ENCODE data around the gene COMMD8. TPM values are rescaled to one million over a fixed set of nuclear protein-coding genes. Genes with fewer than 3 reads are reported as not detected.
A peak's percentile ranks its signal among the peaks of the same experiment; 100 is the strongest.
"Not testable (repeated sequence)": the region's sequence is repeated elsewhere in the genome, so short reads cannot be mapped to it uniquely, and the experiment has no call there.

Gene COMMD8
- total and polyA plus RNA-seq, 11 donors = 4.6 to 27.9 (median 18.4) TPM

- H3K4me1 ChIP-seq = peaks cover 0 to 40% (median 19%) of the 10 kb centered on the region in 12 donors
Measured at GRCh38 chr4:47494124-47494430, 30.6 kb upstream of the COMMD8 start.

GRCh38 chr4:47493238-47494123 lies 30.0 kb upstream of the COMMD8 start:
- TF ChIP-seq POLR2A (IDR thresholded peaks at IDR 0.05) = no peak
- TF ChIP-seq CTCF (IDR thresholded peaks at IDR 0.05) = no peak
- intact Hi-C loops (cut with DNase I) = loop anchor here in 3 of 10 donors (2.0 to 5.0 kb wide), 3 partner anchors 69 to 74 kb away; no protein-coding TSS in a partner anchor
- no peak overlapping the region for H3K4me3 ChIP-seq
- no peaks in the 10 kb centered on the region for H3K36me3 ChIP-seq
- H3K9me3 ChIP-seq = peaks cover 0 to 5% (median 0%) of the 10 kb centered on the region in 12 donors
- H3K4me1 ChIP-seq = peaks cover 0 to 36% (median 16%) of the 10 kb centered on the region in 12 donors
- WGBS, 4 donors = 83 to 89% (median 86%) methylated on average over 3 of the region's 3 CpGs
- H3K27me3 ChIP-seq = no peaks in the 10 kb centered on the region
- ATAC-seq = no peak
- DNase-seq = no peak
- H3K27ac ChIP-seq = no peak overlapping the region

More at GRCh38 chr4:47494124-47494430, 30.6 kb upstream of the COMMD8 start:
- Histone ChIP-seq H3K27me3 (no peaks in the 10 kb centered on the region), H3K4me3 (no peak overlapping the region), H3K9me3 (no peaks in the 10 kb centered on the region), H3K36me3 (no peaks in the 10 kb centered on the region), H3K27ac (no peak overlapping the region)
- ATAC-seq (no peak), DNase-seq (no peak)
- WGBS, 4 donors = 51 to 63% (median 60%) methylated on average over 4 of the region's 4 CpGs
- intact Hi-C loops (cut with DNase I) = loop anchor here in 2 of 10 donors (5.0 kb wide), 2 partner anchors 68 to 73 kb away; no protein-coding TSS in a partner anchor
- TF ChIP-seq POLR2A (IDR thresholded peaks at IDR 0.05) (no peak), CTCF (IDR thresholded peaks at IDR 0.05) (no peak)

GRCh38 chr4:47490550-47490949 lies 27.0 kb upstream of the COMMD8 start:
- Histone ChIP-seq H3K36me3 (no peaks in the 10 kb centered on the region), H3K4me1 (peaks cover 0 to 42% (median 25%) of the 10 kb centered on the region in 12 donors), H3K4me3 (no peak overlapping the region), H3K9me3 (peaks cover 0 to 5% (median 0%) of the 10 kb centered on the region in 12 donors), H3K27me3 (no peaks in the 10 kb centered on the region), H3K27ac (no peak overlapping the region)
- 34 to 59% (median 50%) methylated on average over 4 of the region's 4 CpGs for WGBS, 4 donors
- intact Hi-C loops (cut with DNase I) = loop anchor here in 2 of 10 donors (5.0 kb wide), 2 partner anchors 72 to 77 kb away; no protein-coding TSS in a partner anchor
- DNase-seq (peak in 3 of 5 donors; percentile 22 to 39 (median 31)), ATAC-seq (peak in 3 of 4 donors; percentile 80 to 90 (median 83))
- TF ChIP-seq CTCF (IDR thresholded peaks at IDR 0.05) (peak; percentile 16 to 65 (median 39)), POLR2A (IDR thresholded peaks at IDR 0.05) (no peak)

- Histone ChIP-seq H3K27ac (no peak overlapping the region), H3K9me3 (peaks cover 0 to 5% (median 0%) of the 10 kb centered on the region in 12 donors), H3K36me3 (no peaks in the 10 kb centered on the region), H3K4me1 (peaks cover 0 to 45% (median 25%) of the 10 kb centered on the region in 12 donors), H3K4me3 (no peak overlapping the region), H3K27me3 (no peaks in the 10 kb centered on the region)
- 45 to 67% (median 56%) methylated on average over 3 of the region's 3 CpGs for WGBS, 4 donors
- DNase-seq = no peak
- TF ChIP-seq POLR2A (IDR thresholded peaks at IDR 0.05) = no peak
- TF ChIP-seq CTCF (IDR thresholded peaks at IDR 0.05) = no peak
- ATAC-seq = no peak
- intact Hi-C loops (cut with DNase I) = loop anchor here in 4 of 10 donors (10.0 kb wide), 2 partner anchors 76 to 426 kb away; partner anchors contain the start of gene NFXL1 (in 3 of the 4)
Measured at GRCh38 chr4:47488706-47489105, 25.2 kb upstream of the COMMD8 start.

- not testable (repeated sequence) for H3K9me3 ChIP-seq, ATAC-seq, DNase-seq, H3K36me3 ChIP-seq, H3K27me3 ChIP-seq
- WGBS, 4 donors = 92 to 98% (median 96%) methylated on average over 9 of the region's 9 CpGs
- Histone ChIP-seq H3K4me3 (peak overlapping the region in 9 of 12 donors; percentile 59 to 76 (median 69)), H3K4me1 (peaks cover 0 to 45% (median 20%) of the 10 kb centered on the region in 12 donors), H3K27ac (peak overlapping the region in 1 of 12 donors; percentile 92)
- intact Hi-C loops (cut with DNase I) = loop anchor here in 4 of 10 donors (10.0 kb wide), 2 partner anchors 78 to 428 kb away; partner anchors contain the start of gene NFXL1 (in 3 of the 4)
Measured at GRCh38 chr4:47486727-47487126, 23.2 kb upstream of the COMMD8 start.

Measured in heart left ventricle (tissue), 16 donors.